ENCODE results near the gene NDUFB5. TPM values are rescaled to one million over a fixed set of nuclear protein-coding genes. Genes with fewer than 3 reads are reported as not detected.
A peak's percentile ranks its signal among the peaks of the same experiment; 100 is the strongest.

NDUFB5 gene
- total RNA-seq, 1 experiment from 2014 or later, result 116 TPM

DNA sequence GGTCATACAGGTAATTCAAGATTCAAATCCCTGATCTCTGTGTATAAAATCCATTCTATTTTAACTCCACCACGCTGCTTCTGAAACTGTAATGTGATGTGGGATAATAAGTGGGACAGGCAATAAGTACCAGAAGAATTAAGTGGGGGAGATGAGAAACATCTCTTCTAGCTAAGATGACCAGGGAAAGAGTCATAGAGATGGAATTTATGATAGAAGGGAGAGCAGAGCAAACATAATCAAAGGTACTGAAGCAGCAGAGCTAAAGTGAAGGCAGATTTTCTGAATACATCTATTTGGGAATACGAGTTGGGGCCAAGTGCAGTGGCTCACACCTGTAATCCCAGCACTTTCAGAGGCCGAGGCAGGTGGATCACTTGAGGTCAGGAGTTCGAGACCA, 5.1 kb upstream of the NDUFB5 start:
- BruUV-seq (replicated peaks), result no TSS peak
- Histone ChIP-seq H3K4me1 (ENCODE audit: control insufficient read depth in 1 of 2, insufficient read depth in 2 of 2, low read length in 2 of 2) (peaks cover 5 to 8% of the 10 kb centered on the region in 2 experiments; a peak in 3 of 4 replicates), H3K27ac (ENCODE audit: low read depth, low read length) (no peak overlapping the region), H3K36me3 (ENCODE audit: control insufficient read depth in 1 of 2, insufficient read depth in 2 of 2, low read length in 2 of 2) (peaks cover 44 to 46% of the 10 kb centered on the region in 2 experiments), H4K20me1 (ENCODE audit: insufficient read depth) (no peaks in the 10 kb centered on the region), H3K9me3 (ENCODE audit: control insufficient read depth in 1 of 2, insufficient read depth in 1 of 2, low read depth in 1 of 2, low read length in 2 of 2) (no peaks in the 10 kb centered on the region), H3K9me2 (ENCODE audit: insufficient read depth) (no peaks in the 10 kb centered on the region), H3K79me2 (ENCODE audit: insufficient read depth, low read length) (peaks cover 46% of the 10 kb centered on the region), H3K4me3 (replicated peaks in 1 of 2; ENCODE audit: low read depth in 1 of 2, low read length in 2 of 2) (no peak overlapping the region), H3K4me2 (ENCODE audit: low read length) (no peak overlapping the region), H2AFZ (ENCODE audit: low read depth, low read length, poor library complexity, severe bottlenecking) (no peak overlapping the region), H3K9ac (ENCODE audit: low read length) (no peak overlapping the region), H3K27me3 (ENCODE audit: insufficient read depth, low read length) (no peaks in the 10 kb centered on the region)
- no peak for ATAC-seq
- ChIA-PET CTCF (no interaction called here), RAD21 (ENCODE audit: low non-redundant PET in 1 of 2, low total read pairs in 2 of 2, uncharacterized antibody in 2 of 2, unreplicated experiment in 2 of 2) (no interaction called here), POLR2A (interaction anchor here (0.7 kb wide), 1 partner anchor 16 kb away, joined by 3 read pairs; no protein-coding TSS in a partner anchor)
- TF ChIP-seq ATF3 (IDR thresholded peaks at IDR 0.05), result no peak
- TF ChIP-seq SP1 (IDR thresholded peaks at IDR 0.05; ENCODE audit: low read depth), result no peak
- TF ChIP-seq CBX3 (IDR thresholded peaks at IDR 0.05; ENCODE audit: low read depth), result no peak
- TF ChIP-seq, protein P1, sequence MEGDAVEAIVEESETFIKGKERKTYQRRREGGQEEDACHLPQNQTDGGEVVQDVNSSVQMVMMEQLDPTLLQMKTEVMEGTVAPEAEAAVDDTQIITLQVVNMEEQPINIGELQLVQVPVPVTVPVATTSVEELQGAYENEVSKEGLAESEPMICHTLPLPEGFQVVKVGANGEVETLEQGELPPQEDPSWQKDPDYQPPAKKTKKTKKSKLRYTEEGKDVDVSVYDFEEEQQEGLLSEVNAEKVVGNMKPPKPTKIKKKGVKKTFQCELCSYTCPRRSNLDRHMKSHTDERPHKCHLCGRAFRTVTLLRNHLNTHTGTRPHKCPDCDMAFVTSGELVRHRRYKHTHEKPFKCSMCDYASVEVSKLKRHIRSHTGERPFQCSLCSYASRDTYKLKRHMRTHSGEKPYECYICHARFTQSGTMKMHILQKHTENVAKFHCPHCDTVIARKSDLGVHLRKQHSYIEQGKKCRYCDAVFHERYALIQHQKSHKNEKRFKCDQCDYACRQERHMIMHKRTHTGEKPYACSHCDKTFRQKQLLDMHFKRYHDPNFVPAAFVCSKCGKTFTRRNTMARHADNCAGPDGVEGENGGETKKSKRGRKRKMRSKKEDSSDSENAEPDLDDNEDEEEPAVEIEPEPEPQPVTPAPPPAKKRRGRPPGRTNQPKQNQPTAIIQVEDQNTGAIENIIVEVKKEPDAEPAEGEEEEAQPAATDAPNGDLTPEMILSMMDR (IDR thresholded peaks at IDR 0.05 in 2 of 3, conservative IDR thresholded peaks at IDR 0.05 in 1 of 3; ENCODE audit: borderline replicate concordance in 1 of 3, insufficient read depth in 1 of 3, low read depth in 2 of 3, low read length in 2 of 3), result no peak
- no peak for TF ChIP-seq EGR1 (IDR thresholded peaks at IDR 0.05; ENCODE audit: low read depth)
- no peak for TF ChIP-seq TCF7L2 (IDR thresholded peaks at IDR 0.05; ENCODE audit: borderline replicate concordance, extremely low read depth, insufficient read depth, insufficient read length)
- TF ChIP-seq ZNF274 (IDR thresholded peaks at IDR 0.05; ENCODE audit: low read depth, low read length), result no peak
- intact Hi-C loops (cut with micrococcal nuclease), result no loop called here
- no peak for DNase-seq (ENCODE audit: low read depth, low spot score)

DNA sequence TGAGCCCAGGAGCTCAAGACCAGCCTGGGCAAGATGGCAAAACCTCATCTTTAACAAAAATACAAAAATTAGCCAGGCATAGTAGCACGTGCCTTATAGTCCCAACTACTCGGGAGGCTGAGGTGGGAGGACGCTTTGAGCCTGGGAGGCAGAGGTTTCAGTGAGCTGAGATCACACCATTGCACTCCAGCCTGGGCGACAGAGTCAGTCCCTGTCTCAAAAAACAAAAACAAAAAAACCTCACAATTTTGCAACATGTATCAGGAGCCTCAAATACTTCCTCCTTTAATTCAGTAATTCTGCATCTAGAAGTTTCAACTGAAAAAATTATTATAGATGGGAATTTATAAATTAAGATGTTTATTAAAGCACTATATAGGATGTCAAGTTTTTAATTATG, 1.3 kb upstream of the NDUFB5 start:
- no peak overlapping the region for H3K27ac ChIP-seq (ENCODE audit: low read depth, low read length)
- peaks cover 18 to 27% of the 10 kb centered on the region in 2 experiments; a peak in 3 of 4 replicates for H3K36me3 ChIP-seq (ENCODE audit: control insufficient read depth in 1 of 2, insufficient read depth in 2 of 2, low read length in 2 of 2)
- no peaks in the 10 kb centered on the region for H3K27me3 ChIP-seq (ENCODE audit: insufficient read depth, low read length)
- no peaks in the 10 kb centered on the region for H3K9me3 ChIP-seq (ENCODE audit: control insufficient read depth in 1 of 2, insufficient read depth in 1 of 2, low read depth in 1 of 2, low read length in 2 of 2)
- H3K79me2 ChIP-seq (ENCODE audit: insufficient read depth, low read length), result peaks cover 79% of the 10 kb centered on the region
- ATAC-seq (no peak), DNase-seq (ENCODE audit: low read depth, low spot score) (no peak)
- no peaks in the 10 kb centered on the region for H4K20me1 ChIP-seq (ENCODE audit: insufficient read depth)
- TF ChIP-seq TCF7L2 (IDR thresholded peaks at IDR 0.05; ENCODE audit: borderline replicate concordance, extremely low read depth, insufficient read depth, insufficient read length), result no peak
- TF ChIP-seq ATF3 (IDR thresholded peaks at IDR 0.05), result no peak
- TF ChIP-seq ZNF274 (IDR thresholded peaks at IDR 0.05; ENCODE audit: low read depth, low read length), result no peak
- no peak for TF ChIP-seq JUND (IDR thresholded peaks at IDR 0.05)
- no peak for TF ChIP-seq SIN3A (IDR thresholded peaks at IDR 0.05; ENCODE audit: low read depth)
- TF ChIP-seq SP1 (IDR thresholded peaks at IDR 0.05; ENCODE audit: low read depth), result no peak
- POLR2A ChIA-PET, result no interaction called here
- peaks cover 5 to 8% of the 10 kb centered on the region in 2 experiments; a peak in 3 of 4 replicates for H3K4me1 ChIP-seq (ENCODE audit: control insufficient read depth in 1 of 2, insufficient read depth in 2 of 2, low read length in 2 of 2)
- no peak overlapping the region for H2AFZ ChIP-seq (ENCODE audit: low read depth, low read length, poor library complexity, severe bottlenecking)
- peak overlapping the region; percentile 76 to 87 for H3K4me3 ChIP-seq (replicated peaks in 1 of 2; ENCODE audit: low read depth in 1 of 2, low read length in 2 of 2)
- H3K9ac ChIP-seq (ENCODE audit: low read length), result peak overlapping the region; percentile 97
- RAD21 ChIA-PET (ENCODE audit: low non-redundant PET in 1 of 2, low total read pairs in 2 of 2, uncharacterized antibody in 2 of 2, unreplicated experiment in 2 of 2), result no interaction called here
- intact Hi-C loops (cut with micrococcal nuclease), result no loop called here
- no TSS peak for BruUV-seq (replicated peaks)
- CTCF ChIA-PET, result no interaction called here
- no peaks in the 10 kb centered on the region for H3K9me2 ChIP-seq (ENCODE audit: insufficient read depth)
- H3K4me2 ChIP-seq (ENCODE audit: low read length), result peak overlapping the region; percentile 79
